ENCODE measurements around the gene IFITM5.

- TF ChIP-seq POLR2AphosphoS5 (IDR thresholded peaks at IDR 0.05) (no peak), CTCF (IDR thresholded peaks at IDR 0.05) (no peak)
Measured at GRCh38 chr11:297051-297585, 2.2 kb downstream of the IFITM5 start.

All from esophagus muscularis mucosa (tissue), 3 donors.